IMR-90 (cell line): ENCODE data around the gene CWC25. TPM values are rescaled to one million over a fixed set of nuclear protein-coding genes. Genes with fewer than 3 reads are reported as not detected.

Experiments
- ATAC-seq: fragments of 200-7000 bp; cut with Tn5 transposase; 2 replicates; pipeline ENCODE4 v1.9.1; 2020; ENCODE audit warnings: low read depth, mild to moderate bottlenecking, moderate library complexity
- BruUV-seq: library from RNA; stranded (reverse); fragments of 400-500 nt; replicated peaks from 2 replicates; lab custom pipeline; 2021; lab: Mats Ljungman, UMichigan
- CTCF ChIA-PET: fragments of 300-600 bp; formaldehyde crosslinking; extraction: SDS; loops from one replicate; lab custom pipeline; 2021; ENCODE audit warnings: antibody characterized with exemption; lab: Yijun Ruan, JAX
- POLR2A ChIA-PET: fragments of 300-600 bp; sonication (Branson Sonifier 250); formaldehyde crosslinking; loops from one replicate; lab custom pipeline; 2022; ENCODE audit warnings: antibody characterized with exemption; ENCODE audit not compliant: unreplicated experiment; lab: Charles Lee
- DNase-seq: peaks from one replicate; pipeline ENCODE4 v3.0.0; 2013
- H2AFZ ChIP-seq: replicated peaks from 2 replicates; pipeline ENCODE3; 2013; ENCODE audit warnings: low read length, mild to moderate bottlenecking; ENCODE audit not compliant: poor library complexity
- H2AK5ac ChIP-seq: 2 replicates; pipeline ENCODE4 v1.6.1; 2013; ENCODE audit warnings: low read depth, low read length, inconsistent platforms
- H2AK9ac ChIP-seq: replicated peaks from 2 replicates; pipeline ENCODE3; 2013; ENCODE audit warnings: mild to moderate bottlenecking, low read depth, low read length, moderate library complexity; ENCODE audit not compliant: poor library complexity
- H2BK120ac ChIP-seq: 2 replicates; pipeline ENCODE4 v1.6.1; 2013; ENCODE audit warnings: low read depth, low read length, inconsistent platforms
- H2BK15ac ChIP-seq: 3 replicates; pipeline ENCODE4 v1.6.1; 2013; ENCODE audit warnings: low read depth, low read length, inconsistent platforms
- H2BK20ac ChIP-seq: 2 replicates; pipeline ENCODE4 v1.6.1; 2013; ENCODE audit warnings: low read depth, mild to moderate bottlenecking, inconsistent platforms, low read length, moderate library complexity
- H2BK5ac ChIP-seq: 2 replicates; pipeline ENCODE4 v1.6.1; 2013; ENCODE audit warnings: mild to moderate bottlenecking, low read depth, low read length, inconsistent platforms; ENCODE audit not compliant: poor library complexity, severe bottlenecking
- H3K14ac ChIP-seq: replicated peaks from 2 replicates; pipeline ENCODE4 v1.6.1; 2013; ENCODE audit warnings: low read depth, low read length, inconsistent platforms
- H3K18ac ChIP-seq: 2 replicates; pipeline ENCODE4 v1.6.1; 2013; ENCODE audit warnings: low read depth, low read length, control low read depth
- H3K23ac ChIP-seq: 2 replicates; pipeline ENCODE4 v1.6.1; 2013; ENCODE audit warnings: low read depth, low read length, inconsistent platforms
- H3K27ac ChIP-seq: 2 replicates; pipeline ENCODE4 v1.5.1; 2013; ENCODE audit warnings: mild to moderate bottlenecking, control low read depth, low read length; ENCODE audit not compliant: insufficient read depth
- H3K27me3 ChIP-seq: 2 replicates; pipeline ENCODE4 v1.6.1; 2013; ENCODE audit warnings: low read length; ENCODE audit not compliant: control insufficient read depth, insufficient read depth
- H3K36me3 ChIP-seq: 2 replicates; pipeline ENCODE4 v1.6.1; 2013; ENCODE audit warnings: low read length, mixed read lengths; ENCODE audit not compliant: control insufficient read depth, insufficient read depth
- H3K4ac ChIP-seq: 2 replicates; pipeline ENCODE4 v1.6.1; 2013; ENCODE audit warnings: low read depth, low read length, inconsistent platforms
- H3K4me1 ChIP-seq: 2 replicates; pipeline ENCODE4 v1.6.1; 2013; ENCODE audit warnings: low read length, mixed read lengths; ENCODE audit not compliant: control insufficient read depth, insufficient read depth
- H3K4me2 ChIP-seq: 2 replicates; pipeline ENCODE4 v1.6.1; 2013; ENCODE audit warnings: low read depth, mild to moderate bottlenecking, control low read depth, low read length, moderate library complexity
- H3K4me3 ChIP-seq: 2 replicates; pipeline ENCODE4 v1.5.1; 2013; ENCODE audit warnings: low read depth, mild to moderate bottlenecking, control low read depth, low read length, moderate library complexity; ENCODE audit not compliant: insufficient read depth
- H3K56ac ChIP-seq: 2 replicates; pipeline ENCODE4 v1.6.1; 2013; ENCODE audit warnings: low read length, inconsistent platforms; ENCODE audit not compliant: insufficient read depth; ENCODE audit errors: extremely low read depth
- H3K79me1 ChIP-seq, 2 experiments: 2 replicates each; pipeline ENCODE4 v1.6.1; 2013; ENCODE audit warnings: low read length in 2 of 2, inconsistent platforms in 1 of 2, low read depth in 1 of 2
- H3K9ac ChIP-seq: 2 replicates; pipeline ENCODE4 v1.6.1; 2013; ENCODE audit warnings: low read depth, low read length, control low read depth
- H3K9me1 ChIP-seq: 2 replicates; pipeline ENCODE4 v1.6.1; 2013; ENCODE audit warnings: low read length, inconsistent platforms; ENCODE audit not compliant: insufficient read depth
- H3K9me3 ChIP-seq: 2 replicates; pipeline ENCODE4 v1.6.1; 2013; ENCODE audit warnings: low read length; ENCODE audit not compliant: control insufficient read depth, insufficient read depth
- H4K20me1 ChIP-seq: 2 replicates; pipeline ENCODE4 v1.6.1; 2013; ENCODE audit warnings: low read length, inconsistent platforms; ENCODE audit not compliant: insufficient read depth
- H4K5ac ChIP-seq: 2 replicates; pipeline ENCODE4 v1.6.1; 2013; ENCODE audit warnings: mild to moderate bottlenecking, low read depth, low read length, control low read depth
- H4K8ac ChIP-seq, 2 experiments: 2 replicates each; pipeline ENCODE4 v1.6.1; 2013; ENCODE audit warnings: low read depth in 2 of 2, low read length in 2 of 2, control low read depth in 1 of 2, inconsistent platforms in 1 of 2
- H4K91ac ChIP-seq: 2 replicates; pipeline ENCODE4 v1.6.1; 2013; ENCODE audit warnings: low read depth, low read length, inconsistent platforms; ENCODE audit not compliant: insufficient read depth
- BHLHE40 ChIP-seq: fragments of 150-350 bp; IDR thresholded peaks from 2 replicates; pipeline ENCODE4 v1.6.1; 2016; ENCODE audit warnings: mild to moderate bottlenecking, low read depth, low read length
- CHD1 ChIP-seq: IDR thresholded peaks from 2 replicates; pipeline ENCODE4 v1.6.1; 2012; ENCODE audit warnings: low read depth, low read length, improper control_type of control experiment
- MXI1 ChIP-seq: IDR thresholded peaks from 2 replicates; pipeline ENCODE4 v1.6.1; 2012; ENCODE audit warnings: low read depth, mild to moderate bottlenecking, low read length, moderate library complexity, borderline replicate concordance
- NFE2L2 ChIP-seq: fragments of 150-350 bp; IDR thresholded peaks from 2 replicates; pipeline ENCODE4 v1.6.1; 2016; ENCODE audit warnings: low read depth, mild to moderate bottlenecking, low read length
- RAD21 ChIP-seq: IDR thresholded peaks from 2 replicates; pipeline ENCODE4 v1.6.1; 2012; ENCODE audit warnings: low read length, improper control_type of control experiment
- RFX5 ChIP-seq: IDR thresholded peaks from 2 replicates; pipeline ENCODE4 v1.8.0; 2012; ENCODE audit warnings: low read depth, mild to moderate bottlenecking, low read length, moderate library complexity
- WGBS, 2 experiments: methylation state at CpG; one replicate each; pipeline versions ENCODE4 v1.1.5 to v1.1.7; 2013; ENCODE audit warnings: missing lambda C conversion rate in 2 of 2; ENCODE audit not compliant: insufficient read length in 1 of 2; ENCODE audit errors: extremely low coverage in 2 of 2; 5-methylcytosine and 5-hydroxymethylcytosine counted together
- dilution Hi-C: fragments of 300-500 bp; cut with HindIII; formaldehyde crosslinking; loops from one replicate; pipeline ENCODE4 v1.14.3; 2018; ENCODE audit warnings: low sequenced_read_pairs; ENCODE audit not compliant: unreplicated experiment
- in situ Hi-C: fragments of 300-500 bp; cut with MboI; formaldehyde crosslinking; loops from 3 replicates; pipeline ENCODE4 v1.14.3; 2019; ENCODE audit warnings: low sequenced_read_pairs, inconsistent platforms, mixed read lengths
- intact Hi-C: fragments of 100-400 bp; cut with micrococcal nuclease; formaldehyde crosslinking; loops from 2 replicates; pipeline ENCODE4 v1.10.0; 2022
- polyA plus RNA-seq, 3 experiments: library from polyadenylated mRNA; depleted of rRNA; stranded (reverse); fragments of >200 nt; gene quantifications; 2 replicates each; pipeline ENCODE4 v1.2.3, GENCODE V29; 2012; ENCODE audit warnings: low replicate concordance in 1 of 3
- total RNA-seq: library from RNA; depleted of rRNA; stranded (reverse); fragments of >200 nt; gene quantifications from 2 replicates; pipeline ENCODE4 v1.2.3, GENCODE V29; 2012
- TF ChIP-seq, protein P1 (sequence below): fragments of 150-350 bp; IDR thresholded peaks from 2 replicates; pipeline ENCODE4 v1.6.1; 2017; ENCODE audit warnings: mild to moderate bottlenecking, antibody characterized with exemption, low read length, low read depth
- TF ChIP-seq, protein P2 (sequence below): fragments of 150-350 bp; IDR thresholded peaks from 2 replicates; pipeline ENCODE4 v1.6.1; 2016; ENCODE audit warnings: low read depth, mild to moderate bottlenecking, low read length, moderate library complexity, borderline replicate concordance
- TF ChIP-seq, protein P3 (sequence below): conservative IDR thresholded peaks from 2 replicates; pipeline ENCODE4 v1.5.1; 2012; ENCODE audit warnings: mild to moderate bottlenecking, low read depth, low read length, improper control_type of control experiment

CWC25 gene
- total and polyA plus RNA-seq, 2 of the 4 experiments (the other 2 are of a cell fraction): 9.1 to 16.1 TPM

DNA sequence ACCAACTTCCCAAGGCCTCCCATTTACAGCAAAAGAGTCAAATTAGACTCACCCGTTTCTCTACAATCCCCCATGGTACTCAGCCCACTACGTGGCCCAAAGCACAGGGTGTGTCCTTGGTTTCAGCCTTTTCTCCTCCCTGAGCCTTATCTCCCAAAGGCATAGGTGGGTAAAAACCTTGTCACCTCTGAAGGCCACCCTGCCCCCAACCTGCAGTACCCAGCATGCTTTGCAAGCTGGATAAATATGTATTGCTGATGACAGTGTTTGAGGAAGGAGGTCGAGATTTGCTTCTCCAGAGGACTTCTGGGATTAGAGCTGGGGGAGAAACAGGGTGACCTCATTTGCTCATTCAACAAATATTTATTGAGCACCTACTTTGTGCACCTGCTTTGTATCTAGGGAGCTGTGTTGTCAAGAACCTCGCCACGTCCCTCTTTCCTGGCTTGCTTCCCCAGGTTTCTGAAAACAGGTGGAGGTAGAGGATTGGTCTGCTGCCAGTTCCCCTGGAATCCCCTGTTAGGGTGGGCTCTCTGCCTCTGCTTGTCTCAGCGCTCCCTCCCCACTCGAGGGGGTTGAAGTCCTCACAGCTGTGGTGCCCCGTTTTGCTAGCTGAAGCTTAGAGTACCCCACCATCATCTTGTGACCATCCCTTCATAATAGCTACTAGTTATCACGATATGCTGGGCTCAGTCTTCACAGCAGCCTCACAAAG lies 47.7 kb upstream of the CWC25 start (continued):
- TF ChIP-seq, protein P1, sequence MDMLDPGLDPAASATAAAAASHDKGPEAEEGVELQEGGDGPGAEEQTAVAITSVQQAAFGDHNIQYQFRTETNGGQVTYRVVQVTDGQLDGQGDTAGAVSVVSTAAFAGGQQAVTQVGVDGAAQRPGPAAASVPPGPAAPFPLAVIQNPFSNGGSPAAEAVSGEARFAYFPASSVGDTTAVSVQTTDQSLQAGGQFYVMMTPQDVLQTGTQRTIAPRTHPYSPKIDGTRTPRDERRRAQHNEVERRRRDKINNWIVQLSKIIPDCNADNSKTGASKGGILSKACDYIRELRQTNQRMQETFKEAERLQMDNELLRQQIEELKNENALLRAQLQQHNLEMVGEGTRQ: no peak

DNA sequence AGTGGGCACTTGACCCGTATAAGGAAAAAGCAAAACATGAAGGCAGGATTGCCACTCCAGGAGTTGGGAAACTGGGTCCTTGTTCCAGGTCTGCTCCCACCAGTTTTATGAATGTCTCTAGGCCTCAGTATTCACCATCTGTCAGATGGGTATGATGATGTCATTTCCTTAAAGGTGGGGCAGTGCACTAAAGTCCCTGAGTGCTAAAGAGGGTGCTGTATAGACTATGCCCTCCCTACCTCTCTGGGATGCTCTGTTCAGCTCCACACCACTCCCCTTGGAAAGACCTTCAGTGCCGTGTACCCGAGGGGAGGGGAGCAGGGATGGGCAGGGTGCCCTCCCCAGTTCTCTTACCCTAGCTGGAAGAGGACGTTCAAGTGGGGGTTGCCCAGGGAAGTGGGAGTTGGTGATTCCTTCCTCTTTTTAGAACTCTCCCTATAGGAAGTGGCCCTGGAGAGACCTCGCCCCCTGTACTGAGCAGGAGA lies 46.9 kb upstream of the CWC25 start:
- ATAC-seq (no peak), DNase-seq (no peak)
- peak overlapping the region; percentile 59; the same call in 1 of the 2 replicates for H4K91ac ChIP-seq
- peak overlapping the region; percentile 59 for H3K14ac ChIP-seq
- peaks cover 0 to 54% of the 10 kb centered on the region in 2 experiments; a peak in 2 of 4 replicates for H3K79me1 ChIP-seq
- H3K56ac ChIP-seq: peak overlapping the region; percentile 25; the same call in 1 of the 2 replicates
- peak overlapping the region; percentile 87 for H2AK5ac ChIP-seq
- H4K20me1 ChIP-seq: peaks cover 65% of the 10 kb centered on the region
- TF ChIP-seq RAD21 (no peak), CHD1 (no peak), NFE2L2 (no peak), BHLHE40 (no peak), MXI1 (no peak), RFX5 (no peak)
- TF ChIP-seq, protein P2, sequence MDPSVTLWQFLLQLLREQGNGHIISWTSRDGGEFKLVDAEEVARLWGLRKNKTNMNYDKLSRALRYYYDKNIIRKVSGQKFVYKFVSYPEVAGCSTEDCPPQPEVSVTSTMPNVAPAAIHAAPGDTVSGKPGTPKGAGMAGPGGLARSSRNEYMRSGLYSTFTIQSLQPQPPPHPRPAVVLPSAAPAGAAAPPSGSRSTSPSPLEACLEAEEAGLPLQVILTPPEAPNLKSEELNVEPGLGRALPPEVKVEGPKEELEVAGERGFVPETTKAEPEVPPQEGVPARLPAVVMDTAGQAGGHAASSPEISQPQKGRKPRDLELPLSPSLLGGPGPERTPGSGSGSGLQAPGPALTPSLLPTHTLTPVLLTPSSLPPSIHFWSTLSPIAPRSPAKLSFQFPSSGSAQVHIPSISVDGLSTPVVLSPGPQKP: no peak
- TF ChIP-seq, protein P3, sequence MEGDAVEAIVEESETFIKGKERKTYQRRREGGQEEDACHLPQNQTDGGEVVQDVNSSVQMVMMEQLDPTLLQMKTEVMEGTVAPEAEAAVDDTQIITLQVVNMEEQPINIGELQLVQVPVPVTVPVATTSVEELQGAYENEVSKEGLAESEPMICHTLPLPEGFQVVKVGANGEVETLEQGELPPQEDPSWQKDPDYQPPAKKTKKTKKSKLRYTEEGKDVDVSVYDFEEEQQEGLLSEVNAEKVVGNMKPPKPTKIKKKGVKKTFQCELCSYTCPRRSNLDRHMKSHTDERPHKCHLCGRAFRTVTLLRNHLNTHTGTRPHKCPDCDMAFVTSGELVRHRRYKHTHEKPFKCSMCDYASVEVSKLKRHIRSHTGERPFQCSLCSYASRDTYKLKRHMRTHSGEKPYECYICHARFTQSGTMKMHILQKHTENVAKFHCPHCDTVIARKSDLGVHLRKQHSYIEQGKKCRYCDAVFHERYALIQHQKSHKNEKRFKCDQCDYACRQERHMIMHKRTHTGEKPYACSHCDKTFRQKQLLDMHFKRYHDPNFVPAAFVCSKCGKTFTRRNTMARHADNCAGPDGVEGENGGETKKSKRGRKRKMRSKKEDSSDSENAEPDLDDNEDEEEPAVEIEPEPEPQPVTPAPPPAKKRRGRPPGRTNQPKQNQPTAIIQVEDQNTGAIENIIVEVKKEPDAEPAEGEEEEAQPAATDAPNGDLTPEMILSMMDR: no peak
- TF ChIP-seq, protein P1: no peak
- H3K4me2 ChIP-seq: peak overlapping the region; percentile 92
- no peaks in the 10 kb centered on the region for H3K9me3 ChIP-seq
- peak overlapping the region in 1 of 2 experiments; percentile 9; a peak in 1 of 4 replicates for H4K8ac ChIP-seq
- dilution Hi-C loops (no loop called here), in situ Hi-C loops (no loop called here), intact Hi-C loops (loop anchor here (5.0 kb wide), 1 partner anchor 120 kb away; the partner anchor contains the start of gene PSMB3)
- WGBS, 2 experiments: no CpG with 5 or more reads among the region's 5 CpGs
- CTCF ChIA-PET: interaction anchor here (1.2 kb wide), 1 partner anchor 111 kb away, joined by 3 read pairs; no protein-coding TSS in a partner anchor
- no peak overlapping the region for H4K5ac ChIP-seq
- peak overlapping the region; percentile 93 for H3K9ac ChIP-seq
- H3K18ac ChIP-seq: peak overlapping the region; percentile 6; the same call in 1 of the 2 replicates
- BruUV-seq: no TSS peak
- no peak overlapping the region for H2AFZ ChIP-seq
- peak overlapping the region; percentile 88 for H3K27ac ChIP-seq
- H2BK20ac ChIP-seq: no peak overlapping the region
- H3K9me1 ChIP-seq: peaks cover 36% of the 10 kb centered on the region
- H2AK9ac ChIP-seq: peak overlapping the region; percentile 99
- H3K4me1 ChIP-seq: peaks cover 44% of the 10 kb centered on the region
- POLR2A ChIA-PET: interaction anchor here (0.5 kb wide), 1 partner anchor 108 kb away, joined by 7 read pairs; no protein-coding TSS in a partner anchor
- peak overlapping the region; percentile 77 for H3K23ac ChIP-seq
- H2BK15ac ChIP-seq: no peak overlapping the region
- peak overlapping the region; percentile 87 for H2BK5ac ChIP-seq
- H3K4me3 ChIP-seq: peak overlapping the region; percentile 90
- peaks cover 28% of the 10 kb centered on the region for H3K36me3 ChIP-seq
- no peak overlapping the region for H2BK120ac ChIP-seq
- H3K27me3 ChIP-seq: no peaks in the 10 kb centered on the region
- peak overlapping the region; percentile 96; the same call in 1 of the 2 replicates for H3K4ac ChIP-seq
